ENCODE data around the gene ENTPD8. TPM values are rescaled to one million over a fixed set of nuclear protein-coding genes. Genes with fewer than 3 reads are reported as not detected.

The ENTPD8 gene
- total RNA-seq, 1 experiment from 2014 or later, result not detected

DNA sequence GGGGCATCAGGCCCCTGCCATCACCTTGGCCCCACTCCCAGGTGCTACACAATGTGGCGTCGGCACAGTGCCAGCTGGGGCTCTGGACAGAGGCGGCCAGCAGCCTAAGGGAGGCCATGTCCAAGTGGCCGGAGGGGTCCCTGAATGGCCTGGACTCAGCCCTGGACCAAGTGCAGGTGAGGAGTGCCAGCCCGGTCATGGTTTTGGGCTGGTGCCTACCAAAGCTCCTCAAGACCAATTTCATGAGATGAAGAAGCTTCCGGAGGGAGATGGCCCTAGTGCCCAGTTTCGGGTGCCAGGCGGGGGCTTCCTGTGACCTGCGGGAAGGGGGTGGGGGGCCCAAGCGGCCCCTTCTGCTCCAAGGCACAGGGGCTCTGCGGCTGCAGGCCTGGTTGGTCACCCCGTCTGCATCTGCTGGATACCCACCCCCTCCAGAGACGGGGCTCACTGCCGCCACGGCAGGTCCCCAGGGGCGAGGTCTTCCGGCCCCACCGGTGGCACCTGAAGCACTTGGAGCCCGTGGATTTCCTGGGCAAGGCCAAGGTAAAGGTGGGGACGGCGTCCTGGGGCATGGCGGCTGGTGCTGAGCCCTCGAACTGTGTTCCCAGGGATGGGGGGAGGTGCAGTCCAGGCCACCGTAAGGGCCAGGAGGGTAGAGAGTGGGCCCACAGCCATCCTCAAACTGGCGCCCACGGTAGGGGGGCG, 12.2 kb downstream of the ENTPD8 start:
- Histone ChIP-seq H3K27me3 (peaks cover 29% of the 10 kb centered on the region), H3K4me3 (no peak overlapping the region), H3K36me3 (no peaks in the 10 kb centered on the region), H3K9me3 (replicated peaks) (no peaks in the 10 kb centered on the region), H3K27ac (no peak overlapping the region), H3K4me1 (peaks cover 27% of the 10 kb centered on the region)
- no peak for DNase-seq

DNA sequence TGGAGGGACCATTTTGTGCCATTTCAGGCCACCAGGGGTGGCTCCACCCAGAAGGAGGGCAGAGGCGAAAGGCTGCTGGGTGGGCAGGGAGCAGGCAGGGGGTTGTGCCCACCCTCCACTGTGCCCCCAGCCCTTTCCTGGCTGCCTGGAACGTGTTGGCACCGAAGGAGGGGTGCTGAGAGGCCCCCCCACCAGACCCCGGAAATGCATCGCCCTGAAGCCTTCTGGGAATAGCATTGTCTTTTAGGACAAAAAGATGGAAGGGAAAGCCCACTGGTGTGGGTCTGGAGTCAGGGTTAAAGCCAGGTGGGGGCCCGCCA, 12.9 kb downstream of the ENTPD8 start:
- H3K36me3 ChIP-seq, result no peaks in the 10 kb centered on the region
- H3K27me3 ChIP-seq, result peaks cover 22% of the 10 kb centered on the region
- no peaks in the 10 kb centered on the region for H3K9me3 ChIP-seq (replicated peaks)
- H3K27ac ChIP-seq, result no peak overlapping the region
- no peak for DNase-seq
- peaks cover 27% of the 10 kb centered on the region for H3K4me1 ChIP-seq
- H3K4me3 ChIP-seq, result no peak overlapping the region

DNA sequence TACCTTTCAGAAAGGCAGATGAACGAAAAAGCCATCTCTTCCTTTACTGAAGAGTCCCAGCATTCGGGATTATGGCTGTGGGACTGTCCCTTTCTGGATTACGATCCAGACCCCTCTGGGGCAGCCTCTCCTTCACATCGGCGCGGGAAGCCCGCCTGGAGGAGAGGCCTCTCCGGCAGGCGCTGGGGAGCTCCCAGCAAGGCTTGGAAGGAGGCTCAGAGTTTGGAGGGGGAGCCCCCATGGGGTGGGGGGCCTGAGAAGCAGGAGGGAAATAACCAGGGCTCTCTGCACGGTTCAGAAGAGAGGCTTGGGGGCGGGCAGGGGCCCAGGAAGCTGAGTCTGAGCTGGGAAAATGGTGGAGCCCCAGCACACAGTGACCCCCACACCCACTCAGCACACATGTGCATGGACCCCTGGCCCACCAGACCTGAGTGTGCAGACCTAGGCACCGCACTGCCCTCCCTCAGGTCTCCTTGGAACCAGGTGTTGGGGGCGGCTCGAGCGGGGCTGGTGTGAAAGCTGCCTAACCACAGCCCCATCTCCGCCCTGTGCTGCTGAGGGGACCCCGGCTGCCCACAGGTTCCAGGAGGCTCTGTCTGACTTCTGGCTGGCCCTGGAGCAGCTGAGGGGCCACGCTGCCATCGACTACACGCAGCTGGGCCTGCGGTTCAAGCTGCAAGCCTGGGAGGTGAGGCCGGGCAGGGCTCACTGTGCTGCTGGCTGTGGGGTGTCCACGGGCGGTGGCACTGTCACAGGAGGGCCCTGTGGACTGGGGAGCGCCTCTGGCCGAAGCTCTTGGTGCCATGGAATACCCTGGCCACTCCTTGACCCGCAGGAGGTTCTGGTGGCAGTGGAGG, 13.5 kb downstream of the ENTPD8 start:
- Histone ChIP-seq H3K4me3 (no peak overlapping the region), H3K27ac (no peak overlapping the region), H3K9me3 (replicated peaks) (no peaks in the 10 kb centered on the region), H3K27me3 (peaks cover 16% of the 10 kb centered on the region), H3K36me3 (no peaks in the 10 kb centered on the region), H3K4me1 (peaks cover 27% of the 10 kb centered on the region)
- no peak for DNase-seq

DNA sequence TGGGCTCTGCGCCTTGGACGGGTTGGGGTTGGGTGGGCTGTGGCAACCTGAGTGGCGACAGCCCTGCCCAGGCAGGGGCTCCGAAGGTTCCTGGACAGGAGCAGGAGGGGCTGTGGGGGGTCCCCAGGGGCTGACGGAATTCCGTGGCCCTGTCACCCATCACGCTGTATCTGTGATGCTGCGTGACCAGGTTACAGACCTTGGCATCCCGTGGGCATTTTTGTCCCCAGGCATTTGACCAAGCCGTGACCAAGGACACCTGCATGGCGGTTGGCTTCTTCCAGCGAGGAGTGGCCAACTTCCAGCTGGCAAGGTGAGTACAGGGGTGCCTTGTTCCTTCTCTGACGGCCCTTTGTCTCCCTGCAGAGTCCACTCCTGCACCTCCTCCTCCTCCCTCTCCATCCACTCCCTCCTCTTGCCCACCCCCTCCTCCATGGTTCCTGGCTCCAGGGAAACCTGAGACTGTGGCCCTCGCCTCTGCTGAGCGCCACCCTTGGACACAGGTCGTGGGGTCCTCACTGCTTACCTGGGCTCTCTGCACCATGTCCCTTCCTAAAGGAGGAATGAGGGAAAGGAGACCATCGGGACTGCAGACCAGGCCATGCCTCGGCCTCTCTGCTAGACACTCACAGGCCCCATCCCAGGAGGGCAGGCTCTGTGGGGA, 15.0 kb downstream of the ENTPD8 start:
- Histone ChIP-seq H3K4me1 (peaks cover 26% of the 10 kb centered on the region), H3K4me3 (no peak overlapping the region), H3K9me3 (replicated peaks) (no peaks in the 10 kb centered on the region), H3K27me3 (peaks cover 5% of the 10 kb centered on the region), H3K36me3 (no peaks in the 10 kb centered on the region), H3K27ac (no peak overlapping the region)
- DNase-seq, result no peak

DNA sequence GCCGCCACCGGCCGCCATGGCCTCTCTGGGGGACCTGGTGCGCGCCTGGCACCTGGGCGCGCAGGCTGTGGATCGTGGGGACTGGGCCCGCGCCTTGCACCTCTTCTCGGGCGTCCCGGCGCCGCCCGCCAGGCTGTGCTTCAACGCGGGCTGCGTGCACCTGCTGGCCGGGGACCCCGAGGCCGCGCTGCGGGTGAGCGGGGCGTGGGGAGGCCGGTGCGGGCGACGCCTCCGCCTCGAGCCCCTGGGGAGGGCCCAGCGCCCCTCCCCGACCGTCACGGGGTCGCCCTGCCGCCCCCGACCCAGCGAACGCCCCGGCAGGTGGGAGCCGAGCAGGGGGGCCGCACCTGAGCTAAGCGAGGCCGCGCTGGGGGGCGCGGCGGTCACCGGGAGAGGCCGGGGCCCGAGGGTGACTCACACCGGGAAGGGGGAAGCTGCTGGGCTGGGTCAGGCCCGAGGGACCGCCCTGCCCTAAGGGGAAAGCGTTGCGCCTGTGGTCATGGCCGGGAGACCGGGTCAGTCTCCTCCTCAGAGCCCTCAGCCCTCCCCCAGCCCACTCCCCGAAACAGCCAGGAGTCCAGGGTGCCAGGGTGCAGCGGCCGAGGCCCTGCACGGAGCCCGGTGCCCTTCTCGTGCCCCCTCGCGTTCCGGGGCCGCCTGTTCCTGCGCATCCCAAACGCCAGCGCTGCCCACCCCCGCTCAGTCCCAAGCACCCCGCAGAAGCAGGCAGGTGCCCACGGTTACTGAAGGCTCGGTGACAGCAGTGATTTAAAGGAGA, 17.5 kb downstream of the ENTPD8 start:
- Histone ChIP-seq H3K4me1 (peaks cover 11% of the 10 kb centered on the region), H3K27ac (no peak overlapping the region), H3K9me3 (replicated peaks) (no peaks in the 10 kb centered on the region), H3K36me3 (no peaks in the 10 kb centered on the region), H3K27me3 (no peaks in the 10 kb centered on the region; the same call in 1 of the 2 replicates), H3K4me3 (peak overlapping the region; percentile 24; the same call in 1 of the 2 replicates)
- no peak for DNase-seq

DNA sequence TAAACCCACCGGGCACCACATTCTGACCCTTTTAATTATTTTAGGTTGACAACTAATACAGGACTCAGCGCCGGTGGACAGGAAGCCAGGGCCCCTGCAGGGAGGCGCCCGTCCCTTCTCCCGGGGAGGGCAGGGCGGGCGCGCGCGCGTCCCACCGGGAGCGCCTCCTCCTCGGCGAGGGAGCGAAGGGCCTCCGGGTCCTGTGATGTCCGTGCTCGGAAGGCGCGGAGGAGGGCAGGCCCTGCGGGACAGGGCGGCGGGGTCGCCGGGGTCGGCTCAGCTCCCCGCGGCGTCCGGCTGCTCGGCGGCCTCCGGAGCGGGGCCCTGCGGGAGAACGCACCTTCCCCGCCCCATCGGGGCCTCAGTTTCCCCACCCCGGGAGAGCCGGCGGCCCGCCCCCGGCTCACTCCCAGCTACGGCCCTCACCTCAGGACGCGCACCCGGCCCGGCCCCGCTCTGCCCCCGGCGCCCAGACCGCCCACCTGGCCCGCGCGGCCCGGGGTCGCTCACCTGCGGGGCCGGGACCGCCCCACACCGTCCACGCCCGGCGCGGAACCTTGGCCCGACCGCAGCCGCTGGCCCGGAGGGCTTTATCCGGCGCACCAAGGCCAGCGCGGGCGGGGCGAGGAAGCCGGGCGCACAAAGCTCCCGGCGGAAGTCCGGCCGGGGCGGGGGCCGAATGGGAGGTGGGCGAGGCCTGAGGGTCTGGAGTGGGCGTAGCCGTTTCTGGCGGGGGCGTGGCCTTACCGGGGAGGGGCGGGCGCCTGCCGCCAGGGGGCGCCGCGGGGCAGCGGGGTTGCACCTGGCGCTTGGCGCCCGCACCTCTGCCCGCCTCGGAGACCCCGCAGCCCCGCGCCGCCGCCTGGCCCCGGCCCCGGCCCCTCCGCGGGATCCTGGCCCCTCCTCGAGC, 18.3 kb downstream of the ENTPD8 start, which contains the start of the genes EXD3 and NOXA1:
Gene EXD3 (minus strand): TSS at position 559 of the 910 bp plus-strand sequence. CDS start 27,805 bp downstream, outside the sequence.
Gene NOXA1 (plus strand): TSS at position 790 of the 910 bp plus-strand sequence. CDS start 137 bp downstream, outside the sequence.
- peaks cover 11% of the 10 kb centered on the region for H3K4me1 ChIP-seq
- no peaks in the 10 kb centered on the region for H3K9me3 ChIP-seq (replicated peaks)
- H3K27me3 ChIP-seq, result no peaks in the 10 kb centered on the region; the same call in 1 of the 2 replicates
- no peaks in the 10 kb centered on the region for H3K36me3 ChIP-seq
- DNase-seq, result peak; percentile 95 to 96
- no peak within 1 kb of the TSS; the same call in 1 of the 2 replicates for H3K27ac ChIP-seq
- peak within 1 kb of the TSS; percentile 81 for H3K4me3 ChIP-seq

DNA sequence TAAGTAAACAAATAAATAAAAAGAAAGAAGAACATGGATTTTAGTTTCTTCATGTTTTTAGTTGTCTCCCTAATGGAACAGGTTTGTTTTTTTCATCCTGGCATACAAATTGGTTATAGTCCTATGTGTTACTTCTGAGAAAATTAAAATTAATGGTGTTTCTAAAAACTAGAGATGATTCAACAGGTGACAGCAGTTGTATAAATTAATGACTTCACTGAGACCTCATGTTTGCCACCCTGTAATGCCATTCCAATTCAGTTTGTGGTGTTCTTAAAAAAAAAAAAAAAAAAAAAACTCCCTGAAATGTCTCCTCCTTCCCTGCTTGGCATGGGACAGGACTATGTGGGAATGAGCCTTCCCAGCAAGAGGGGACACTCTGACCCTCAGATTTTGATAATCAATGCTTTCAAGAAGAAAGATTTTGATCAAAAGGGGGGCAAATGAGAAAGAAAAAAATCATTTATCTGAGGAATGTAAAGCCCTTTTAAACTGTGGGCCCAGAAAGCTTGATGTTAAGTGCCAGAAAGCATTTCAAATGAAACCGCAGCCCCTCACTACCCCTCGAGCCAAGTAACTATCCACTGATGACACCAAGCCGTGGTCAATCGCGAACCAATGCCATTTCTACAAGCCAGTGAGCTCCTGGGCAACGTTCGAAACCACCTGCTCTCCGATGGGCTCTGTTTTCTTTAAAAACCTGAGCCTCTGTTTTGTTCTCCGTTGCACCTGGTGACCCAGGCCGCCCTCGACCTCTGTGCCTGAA, 19.1 kb downstream of the ENTPD8 start:
- Histone ChIP-seq H3K4me1 (peaks cover 11% of the 10 kb centered on the region), H3K27me3 (no peaks in the 10 kb centered on the region), H3K36me3 (no peaks in the 10 kb centered on the region), H3K9me3 (replicated peaks) (no peaks in the 10 kb centered on the region), H3K27ac (no peak overlapping the region; the same call in 1 of the 2 replicates), H3K4me3 (peak overlapping the region; percentile 81)
- DNase-seq, result no peak

DNA sequence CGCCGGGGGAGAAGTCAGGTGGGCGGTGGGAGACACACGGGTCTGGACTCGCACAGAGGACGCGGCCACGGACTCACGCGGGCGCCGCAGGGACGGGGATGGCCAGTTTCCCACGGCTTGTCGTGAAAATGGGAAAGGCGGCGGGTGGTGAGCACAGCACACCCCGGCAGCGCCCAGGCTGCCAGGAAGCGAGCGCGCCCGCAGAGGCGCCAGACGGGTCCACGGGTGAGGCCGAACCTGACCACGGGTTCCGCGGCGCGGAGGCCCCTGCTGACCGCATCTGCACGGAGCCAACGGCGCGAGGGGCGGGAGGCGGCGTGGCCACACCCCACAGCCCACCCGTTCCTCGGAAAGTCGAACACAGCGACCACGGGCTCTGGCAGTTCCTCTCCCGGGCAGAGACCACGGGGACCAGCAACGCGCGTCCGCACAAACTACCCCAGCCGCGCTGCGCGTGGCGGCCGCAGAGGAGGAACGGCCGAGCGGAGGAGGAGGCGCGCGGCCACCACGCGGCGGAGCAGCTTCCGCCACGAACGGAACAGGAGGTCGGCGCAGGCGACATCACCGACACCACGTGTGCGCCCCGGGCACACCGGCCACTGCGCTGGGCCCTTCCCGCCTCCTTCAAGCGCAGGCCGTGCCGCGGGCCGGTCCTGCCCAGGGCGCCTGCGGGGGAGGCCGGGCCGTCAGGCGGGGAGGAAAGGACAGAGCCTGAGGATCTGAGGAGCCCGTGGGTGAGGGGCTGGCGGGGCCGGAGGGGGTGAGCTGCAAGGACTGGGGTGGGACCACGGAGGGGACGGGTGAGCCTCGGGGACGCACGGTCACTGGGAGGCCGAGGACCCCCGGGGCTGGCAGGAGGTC, 23.8 kb downstream of the ENTPD8 start:
- no peaks in the 10 kb centered on the region for H3K9me3 ChIP-seq (replicated peaks)
- no peaks in the 10 kb centered on the region for H3K27me3 ChIP-seq
- no peak overlapping the region for H3K27ac ChIP-seq
- no peak overlapping the region for H3K4me3 ChIP-seq
- peaks cover 10% of the 10 kb centered on the region for H3K4me1 ChIP-seq
- H3K36me3 ChIP-seq, result no peaks in the 10 kb centered on the region
- DNase-seq, result no peak

DNA sequence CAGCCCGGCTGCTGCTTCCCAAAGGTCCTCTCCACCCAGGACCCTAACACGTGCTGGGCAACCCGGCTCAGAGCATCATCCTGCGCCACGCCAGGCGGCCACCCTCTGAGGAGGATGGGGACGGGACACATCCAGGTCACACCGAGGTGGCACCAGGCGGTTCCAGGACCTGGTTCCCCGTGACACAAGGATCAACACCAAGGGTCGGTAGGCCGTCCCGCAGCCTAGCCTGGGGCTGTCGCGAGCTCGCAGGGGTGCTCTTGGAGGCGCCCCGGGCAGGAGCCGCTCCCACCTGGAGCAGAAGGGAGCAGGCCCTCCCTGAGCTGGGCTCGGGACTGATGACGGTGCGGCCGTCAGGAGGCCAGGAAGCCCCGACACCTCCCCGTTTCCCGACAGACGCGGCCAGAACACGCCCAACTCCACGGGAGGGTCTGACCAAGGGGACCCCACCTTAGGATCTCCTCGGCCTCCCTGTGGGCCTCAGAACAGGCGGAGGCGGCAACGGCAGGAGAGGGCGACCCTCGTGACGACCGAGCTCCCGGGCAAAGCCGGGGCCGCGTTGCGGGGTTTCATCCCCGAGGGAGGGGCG, 24.5 kb downstream of the ENTPD8 start:
- no peaks in the 10 kb centered on the region for H3K27me3 ChIP-seq
- no peak overlapping the region for H3K4me3 ChIP-seq
- H3K27ac ChIP-seq, result no peak overlapping the region
- H3K4me1 ChIP-seq, result peaks cover 17% of the 10 kb centered on the region
- no peaks in the 10 kb centered on the region for H3K36me3 ChIP-seq
- DNase-seq, result no peak
- no peaks in the 10 kb centered on the region for H3K9me3 ChIP-seq (replicated peaks)

DNA sequence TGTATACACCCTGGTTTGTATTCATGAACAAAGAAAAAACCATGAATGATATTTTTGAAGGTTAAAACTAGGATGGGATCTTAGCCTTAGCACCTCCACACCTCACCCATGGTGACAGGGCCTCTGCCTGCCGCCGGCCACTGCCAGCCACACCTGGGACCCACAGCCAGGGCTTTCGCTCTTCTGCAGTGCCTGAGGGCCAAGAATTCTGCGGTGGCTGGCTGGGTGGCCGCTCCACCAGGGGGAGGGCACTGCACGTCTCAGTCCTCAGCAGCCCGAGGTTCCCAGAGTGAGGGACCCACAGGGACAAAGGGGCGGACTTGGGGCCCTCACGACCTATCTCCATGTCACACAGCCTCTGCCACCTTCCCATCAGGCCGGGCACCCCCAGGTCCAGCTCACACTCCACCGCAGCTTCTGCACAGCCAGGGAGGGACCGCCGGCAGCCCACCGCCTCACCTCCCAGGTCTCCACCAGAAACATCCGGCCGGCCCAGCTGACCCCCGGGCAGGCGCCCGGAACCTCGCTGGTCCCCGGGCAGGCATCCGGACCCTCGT, 25.1 kb downstream of the ENTPD8 start:
- Histone ChIP-seq H3K36me3 (no peaks in the 10 kb centered on the region), H3K4me3 (no peak overlapping the region), H3K4me1 (peaks cover 20% of the 10 kb centered on the region), H3K27me3 (no peaks in the 10 kb centered on the region), H3K27ac (no peak overlapping the region), H3K9me3 (replicated peaks) (no peaks in the 10 kb centered on the region)
- no peak for DNase-seq

DNA sequence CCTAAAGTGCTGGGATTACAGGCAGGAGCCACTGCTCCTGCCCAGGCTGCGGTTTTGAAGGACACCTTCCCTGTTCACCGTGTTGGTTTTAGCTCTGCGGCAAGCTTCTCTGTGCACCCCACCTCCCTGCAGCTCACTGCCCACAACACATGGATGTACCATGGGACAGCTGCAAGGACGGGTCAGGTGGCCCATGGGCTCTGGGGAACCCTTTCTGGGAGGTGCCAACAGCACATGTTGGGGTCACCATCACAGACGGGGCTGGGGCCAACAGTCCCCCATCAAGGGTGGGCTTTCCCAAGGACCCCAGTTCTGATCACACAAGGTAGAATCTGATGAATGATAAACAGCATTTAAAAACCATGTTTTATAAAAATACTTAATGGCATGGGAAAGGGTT, 25.7 kb downstream of the ENTPD8 start:
- Histone ChIP-seq H3K4me3 (no peak overlapping the region), H3K36me3 (no peaks in the 10 kb centered on the region), H3K9me3 (replicated peaks) (no peaks in the 10 kb centered on the region), H3K4me1 (peaks cover 26% of the 10 kb centered on the region), H3K27me3 (no peaks in the 10 kb centered on the region), H3K27ac (no peak overlapping the region)
- DNase-seq, result no peak

DNA sequence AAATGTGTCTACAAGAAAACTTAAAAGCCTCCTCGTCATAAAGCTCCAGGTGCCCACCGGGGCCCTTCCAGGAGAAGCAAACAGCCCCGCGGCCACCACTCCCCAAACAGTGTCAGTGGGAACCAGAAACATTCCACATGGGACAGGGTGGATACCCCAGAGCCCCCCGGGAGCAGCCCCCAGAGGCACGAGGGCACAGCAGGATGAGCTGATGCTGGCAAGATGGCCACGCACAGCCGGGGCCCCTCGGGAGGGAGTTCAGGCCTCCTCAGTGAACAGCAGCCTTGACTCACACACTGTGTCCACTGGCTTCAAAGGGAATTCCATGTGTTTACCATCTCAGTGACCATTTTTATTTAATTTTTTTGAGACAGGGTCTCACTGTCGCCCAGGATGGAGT, 28.7 kb downstream of the ENTPD8 start:
- Histone ChIP-seq H3K27me3 (peaks cover under 1% of the 10 kb centered on the region; the same call in 1 of the 2 replicates), H3K4me3 (peak overlapping the region; percentile 51), H3K4me1 (peaks cover 26% of the 10 kb centered on the region), H3K9me3 (replicated peaks) (no peaks in the 10 kb centered on the region), H3K36me3 (no peaks in the 10 kb centered on the region), H3K27ac (peak overlapping the region; percentile 87)
- DNase-seq, result no peak
